Measurements from ENCODE around the gene CACNA2D2. TPM values are rescaled to one million over a fixed set of nuclear protein-coding genes. Genes with fewer than 3 reads are reported as not detected.

The CACNA2D2 gene
- total RNA-seq, 1 donor from 2014 or later, result 0.21 TPM

- Histone ChIP-seq H3K4me3 (ENCODE audit: low read depth, low read length) (no peak overlapping the region), H3K27me3 (ENCODE audit: control insufficient read depth, insufficient read depth, low read length) (peaks cover 6% of the 10 kb centered on the region), H3K36me3 (ENCODE audit: control insufficient read depth, insufficient read depth, low read length) (no peaks in the 10 kb centered on the region)
- no peak for TF ChIP-seq CTCF (IDR thresholded peaks at IDR 0.05; ENCODE audit: insufficient read depth, low read length, poor library complexity, severe bottlenecking)
- DNase-seq (ENCODE audit: low read depth), result no peak
Measured at GRCh38 chr3:50415816-50416215, 87.6 kb downstream of the CACNA2D2 start.

- no peak for DNase-seq (ENCODE audit: low read depth)
- Histone ChIP-seq H3K36me3 (ENCODE audit: control insufficient read depth, insufficient read depth, low read length) (no peaks in the 10 kb centered on the region), H3K27me3 (ENCODE audit: control insufficient read depth, insufficient read depth, low read length) (peaks cover 6% of the 10 kb centered on the region), H3K4me3 (ENCODE audit: low read depth, low read length) (no peak overlapping the region)
- TF ChIP-seq CTCF (IDR thresholded peaks at IDR 0.05; ENCODE audit: insufficient read depth, low read length, poor library complexity, severe bottlenecking), result no peak
Measured at GRCh38 chr3:50415061-50415460, 88.4 kb downstream of the CACNA2D2 start.

GRCh38 chr3:50414616-50415015 lies 88.8 kb downstream of the CACNA2D2 start:
- no peak for DNase-seq (ENCODE audit: low read depth)
- no peak overlapping the region for H3K4me3 ChIP-seq (ENCODE audit: low read depth, low read length)
- no peaks in the 10 kb centered on the region for H3K36me3 ChIP-seq (ENCODE audit: control insufficient read depth, insufficient read depth, low read length)
- no peak for TF ChIP-seq CTCF (IDR thresholded peaks at IDR 0.05; ENCODE audit: insufficient read depth, low read length, poor library complexity, severe bottlenecking)
- H3K27me3 ChIP-seq (ENCODE audit: control insufficient read depth, insufficient read depth, low read length), result peaks cover 6% of the 10 kb centered on the region

- H3K27me3 ChIP-seq (ENCODE audit: control insufficient read depth, insufficient read depth, low read length), result peaks cover 10% of the 10 kb centered on the region
- no peak for DNase-seq (ENCODE audit: low read depth)
- no peak overlapping the region for H3K4me3 ChIP-seq (ENCODE audit: low read depth, low read length)
- H3K36me3 ChIP-seq (ENCODE audit: control insufficient read depth, insufficient read depth, low read length), result no peaks in the 10 kb centered on the region
- TF ChIP-seq CTCF (IDR thresholded peaks at IDR 0.05; ENCODE audit: insufficient read depth, low read length, poor library complexity, severe bottlenecking), result no peak
Measured at GRCh38 chr3:50412231-50412754, 91.1 kb downstream of the CACNA2D2 start.

- TF ChIP-seq CTCF (IDR thresholded peaks at IDR 0.05; ENCODE audit: insufficient read depth, low read length, poor library complexity, severe bottlenecking), result no peak
- peaks cover 10% of the 10 kb centered on the region for H3K27me3 ChIP-seq (ENCODE audit: control insufficient read depth, insufficient read depth, low read length)
- no peak for DNase-seq (ENCODE audit: low read depth)
Measured at GRCh38 chr3:50411229-50411628, 92.2 kb downstream of the CACNA2D2 start.

GRCh38 chr3:50410608-50411139 lies 92.8 kb downstream of the CACNA2D2 start:
- DNase-seq (ENCODE audit: low read depth), result no peak
- no peak overlapping the region for H3K4me3 ChIP-seq (ENCODE audit: low read depth, low read length)
- TF ChIP-seq CTCF (IDR thresholded peaks at IDR 0.05; ENCODE audit: insufficient read depth, low read length, poor library complexity, severe bottlenecking), result no peak
- H3K36me3 ChIP-seq (ENCODE audit: control insufficient read depth, insufficient read depth, low read length), result no peaks in the 10 kb centered on the region
- H3K27me3 ChIP-seq (ENCODE audit: control insufficient read depth, insufficient read depth, low read length), result peaks cover 10% of the 10 kb centered on the region

More at GRCh38 chr3:50411229-50411628, 92.2 kb downstream of the CACNA2D2 start:
- Histone ChIP-seq H3K36me3 (ENCODE audit: control insufficient read depth, insufficient read depth, low read length) (no peaks in the 10 kb centered on the region), H3K4me3 (ENCODE audit: low read depth, low read length) (no peak overlapping the region)

Measured in kidney epithelial cell (primary cell).